Sigmoid colon (tissue), 3 donors: ENCODE measurements around the gene DDN.

Experiments
- CTCF ChIP-seq, 4 experiments: fragments of 450-650 bp in 3 of 4; fragments of 200-600 bp in 1 of 4; IDR thresholded peaks; one replicate each; pipeline ENCODE4 v1.5.1; 2016 to 2019; ENCODE audit warnings: antibody characterized with exemption in 4 of 4, mild to moderate bottlenecking in 3 of 4, moderate library complexity in 2 of 4
- POLR2A ChIP-seq, 2 donors: fragments of 450-650 bp; IDR thresholded peaks; one replicate each; pipeline ENCODE4 v1.6.1; 2016; ENCODE audit warnings: antibody characterized with exemption in 2 of 2, mild to moderate bottlenecking in 2 of 2, moderate library complexity in 2 of 2

- no peak for TF ChIP-seq POLR2A (IDR thresholded peaks at IDR 0.05)
- no peak for TF ChIP-seq CTCF (IDR thresholded peaks at IDR 0.05)
Observed at GRCh38 chr12:49043241-49043640, 44.1 kb upstream of the DDN start.
